Upper lobe of right lung (tissue), 1 donor: ENCODE measurements around the gene INPP4A. TPM values are rescaled to one million over a fixed set of nuclear protein-coding genes. Genes with fewer than 3 reads are reported as not detected.
A peak's percentile ranks its signal among the peaks of the same experiment; 100 is the strongest.
"Not testable (repeated sequence)": the region's sequence is repeated elsewhere in the genome, so short reads cannot be mapped to it uniquely, and the experiment has no call there.

Source experiments
- ATAC-seq: fragments of 200-7000 bp; cut with Tn5 transposase; one replicate; pipeline ENCODE4 v1.9.1; 2020; ENCODE audit warnings: mild to moderate bottlenecking, moderate library complexity
- DNase-seq: peaks from one replicate; pipeline ENCODE4 v3.0.0-alpha.2; 2020
- H3K27ac ChIP-seq: fragments of 200-600 bp; one replicate; pipeline ENCODE4 v1.8.0; 2022
- H3K27me3 ChIP-seq: fragments of 200-600 bp; one replicate; pipeline ENCODE4 v1.8.0; 2022; ENCODE audit warnings: mild to moderate bottlenecking
- H3K36me3 ChIP-seq: fragments of 200-600 bp; one replicate; pipeline ENCODE4 v1.8.0; 2022
- H3K4me1 ChIP-seq: fragments of 200-600 bp; one replicate; pipeline ENCODE4 v1.8.0; 2022
- H3K4me3 ChIP-seq: fragments of 200-600 bp; one replicate; pipeline ENCODE4 v1.8.0; 2022; ENCODE audit warnings: mild to moderate bottlenecking
- H3K9me3 ChIP-seq: fragments of 200-600 bp; one replicate; pipeline ENCODE4 v1.8.0; 2022
- CTCF ChIP-seq: fragments of 200-600 bp; IDR thresholded peaks from one replicate; pipeline ENCODE4 v1.8.0; 2022; ENCODE audit warnings: antibody characterized with exemption
- intact Hi-C: fragments of 100-400 bp; cut with DNase I; formaldehyde crosslinking; loops from one replicate; pipeline ENCODE4 v1.11.0; 2022
- total RNA-seq: library from RNA; stranded (reverse); fragmentation: NEBNext Ultra II Directional; extraction: Animal tissue kit (Norgen Biotek cat#: 25700); gene quantifications from one replicate; pipeline ENCODE4 v1.2.1, GENCODE V29; 2021
- donor health status: DM: no; HTN: yes; CAD: no; lungs with severe emphysema.

INPP4A gene
- total RNA-seq, 1 donor from 2014 or later = 35.0 TPM

DNA sequence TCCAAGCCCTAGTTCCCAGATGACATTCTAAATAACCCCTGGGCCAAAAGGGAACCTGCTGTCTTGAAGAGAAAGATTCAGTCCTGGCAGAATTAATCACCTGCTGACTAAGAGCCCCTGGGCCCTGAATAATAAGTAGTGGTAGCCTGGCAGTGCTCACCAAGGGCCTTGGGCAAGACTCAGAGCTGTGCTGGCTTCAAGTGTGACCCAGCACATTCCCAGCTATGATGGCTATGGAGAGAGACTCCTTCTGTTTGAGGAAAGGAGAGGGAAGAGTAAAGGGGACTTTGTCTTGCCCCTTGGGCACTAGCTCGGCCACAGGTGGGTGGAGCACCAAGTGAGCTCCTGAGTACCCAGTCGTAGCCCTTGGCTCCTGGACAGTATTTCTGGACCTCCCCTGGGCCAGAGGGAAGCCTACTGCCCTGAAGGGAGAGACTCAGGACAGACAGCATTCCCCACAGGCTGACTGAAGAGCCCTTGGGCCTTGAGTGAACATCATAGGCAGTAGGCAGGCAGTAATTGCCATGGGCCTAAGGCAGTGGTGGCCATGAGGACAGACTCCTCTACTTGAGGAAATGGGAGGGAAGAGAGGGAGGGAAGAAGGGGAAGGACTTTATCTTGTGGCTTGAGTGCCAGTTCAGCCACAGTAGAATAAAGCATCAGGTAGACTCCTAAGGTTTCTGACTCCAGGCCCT lies 40.0 kb upstream of the INPP4A start:
- intact Hi-C loops = no loop called here
- DNase-seq = no peak
- no peak for TF ChIP-seq CTCF

GRCh38 chr2:98405301-98405700 lies 39.4 kb upstream of the INPP4A start:
- no peak for TF ChIP-seq CTCF
- intact Hi-C loops = no loop called here
- ATAC-seq (no peak), DNase-seq (no peak)
- no peaks in the 10 kb centered on the region for H3K4me1 ChIP-seq
- H3K4me3 ChIP-seq = no peak overlapping the region
- no peaks in the 10 kb centered on the region for H3K9me3 ChIP-seq
- no peaks in the 10 kb centered on the region for H3K36me3 ChIP-seq
- no peaks in the 10 kb centered on the region for H3K27me3 ChIP-seq
- no peak overlapping the region for H3K27ac ChIP-seq

More for the DNA sequence above, 40.0 kb upstream of the INPP4A start:
- no peaks in the 10 kb centered on the region for H3K36me3 ChIP-seq
- H3K27me3 ChIP-seq = peaks cover 2% of the 10 kb centered on the region
- H3K9me3 ChIP-seq = no peaks in the 10 kb centered on the region
- H3K27ac ChIP-seq = no peak overlapping the region
- no peak overlapping the region for H3K4me3 ChIP-seq
- ATAC-seq = no peak
- no peaks in the 10 kb centered on the region for H3K4me1 ChIP-seq

GRCh38 chr2:98408155-98408554 lies 36.5 kb upstream of the INPP4A start:
- H3K4me3 ChIP-seq = no peak overlapping the region
- DNase-seq (no peak), ATAC-seq (no peak)
- no peaks in the 10 kb centered on the region for H3K27me3 ChIP-seq
- TF ChIP-seq CTCF = no peak
- no peak overlapping the region for H3K27ac ChIP-seq
- intact Hi-C loops = no loop called here
- no peaks in the 10 kb centered on the region for H3K36me3 ChIP-seq
- H3K4me1 ChIP-seq = no peaks in the 10 kb centered on the region
- no peaks in the 10 kb centered on the region for H3K9me3 ChIP-seq

- intact Hi-C loops = no loop called here
- no peak overlapping the region for H3K27ac ChIP-seq
- peak; percentile 69 for TF ChIP-seq CTCF
- no peak overlapping the region for H3K4me3 ChIP-seq
- no peaks in the 10 kb centered on the region for H3K36me3 ChIP-seq
- DNase-seq (no peak), ATAC-seq (peak; percentile 91)
- no peaks in the 10 kb centered on the region for H3K4me1 ChIP-seq
- H3K9me3 ChIP-seq = no peaks in the 10 kb centered on the region
- no peaks in the 10 kb centered on the region for H3K27me3 ChIP-seq
Observed at GRCh38 chr2:98412751-98413458, 31.8 kb upstream of the INPP4A start.

DNA sequence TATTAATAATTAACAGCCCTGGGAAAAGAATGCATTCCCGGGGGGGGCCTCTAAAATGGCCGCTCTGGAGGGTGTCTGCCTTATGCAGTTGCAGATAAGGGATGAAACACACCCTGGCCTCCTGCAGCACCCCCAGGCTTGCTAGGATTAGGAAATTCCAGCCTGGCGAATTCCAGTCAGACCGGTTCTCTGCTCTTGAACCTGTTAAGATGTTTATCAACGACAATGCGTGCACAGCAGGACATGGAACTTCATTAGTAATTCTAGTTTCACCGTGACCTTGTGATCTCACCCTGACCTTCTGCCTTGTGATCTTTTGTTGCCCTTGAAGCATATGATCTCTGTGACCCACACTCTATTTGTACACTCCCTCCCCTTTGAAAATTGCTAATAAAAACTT lies 30.4 kb upstream of the INPP4A start:
- H3K27me3 ChIP-seq, H3K4me1 ChIP-seq, H3K27ac ChIP-seq, DNase-seq, H3K36me3 ChIP-seq, intact Hi-C loops, ATAC-seq, H3K9me3 ChIP-seq, H3K4me3 ChIP-seq: not testable (repeated sequence)

DNA sequence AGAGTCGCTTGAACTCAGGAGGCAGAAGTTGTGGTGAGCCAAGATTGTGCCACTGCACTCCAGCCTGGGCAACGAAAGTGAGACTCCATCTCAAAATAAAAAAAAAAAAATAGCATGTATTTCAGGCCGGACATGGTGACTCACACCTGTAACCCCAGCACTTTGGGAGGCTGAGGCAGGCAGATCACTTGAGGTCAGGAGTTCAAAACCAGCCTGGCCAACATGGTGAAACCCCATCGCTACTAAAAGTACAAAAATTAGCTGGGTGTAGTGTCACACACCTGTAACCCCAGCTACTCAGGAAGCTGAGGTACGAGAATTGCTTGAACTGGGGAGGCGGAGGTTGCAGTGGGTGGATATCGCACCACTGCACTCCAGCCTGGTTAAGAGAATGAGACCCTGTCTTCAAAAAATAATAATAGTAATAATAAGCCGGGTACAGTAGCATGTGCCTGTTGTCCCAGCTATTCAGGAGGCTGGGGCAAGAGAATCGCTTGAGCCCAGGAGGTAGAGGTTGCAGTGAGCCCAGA lies 28.9 kb upstream of the INPP4A start:
- H3K27me3 ChIP-seq, intact Hi-C loops, H3K4me3 ChIP-seq, H3K4me1 ChIP-seq, H3K9me3 ChIP-seq, H3K36me3 ChIP-seq, DNase-seq, H3K27ac ChIP-seq, ATAC-seq: not testable (repeated sequence)
